Measurements from ENCODE around the gene GPR83.

The GPR83 gene

DNA sequence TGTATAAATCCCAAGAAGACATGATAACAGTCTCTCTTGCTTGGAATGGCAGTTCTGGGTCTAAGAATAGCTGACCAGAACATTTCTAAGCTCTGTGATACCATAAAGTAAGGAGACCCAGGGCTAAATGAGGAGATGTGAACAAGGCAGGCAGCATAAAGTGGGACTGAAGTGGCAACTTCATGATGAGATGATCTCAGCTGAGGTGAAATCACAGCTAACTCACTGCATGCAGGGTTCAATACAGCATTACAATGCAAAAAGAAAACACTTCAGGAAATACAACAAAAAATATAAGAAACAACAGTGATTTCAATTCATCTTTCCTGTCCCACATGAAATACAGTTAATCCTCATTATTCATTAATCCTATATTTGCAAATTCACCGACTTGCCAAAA lies 47.8 kb upstream of the GPR83 start:
- Histone ChIP-seq H3K27me3 (ENCODE audit: insufficient read depth, low read length, poor library complexity, severe bottlenecking) (no peaks in the 10 kb centered on the region), H4K20me1 (ENCODE audit: insufficient read depth, low read length, poor library complexity, severe bottlenecking) (no peaks in the 10 kb centered on the region), H3K4me2 (ENCODE audit: low read depth, low read length, poor library complexity, severe bottlenecking) (no peak overlapping the region), H3K9me3 (ENCODE audit: insufficient read depth, low read depth, low read length) (no peaks in the 10 kb centered on the region), H3K4me3 (ENCODE audit: low read length, poor library complexity, severe bottlenecking) (no peak overlapping the region), H3K9me2 (replicated peaks; ENCODE audit: low read depth, low read length) (no peaks in the 10 kb centered on the region), H3K79me2 (ENCODE audit: insufficient read depth, low read length) (no peaks in the 10 kb centered on the region), H3K4me1 (ENCODE audit: insufficient read depth, low read length, poor library complexity, severe bottlenecking) (no peaks in the 10 kb centered on the region), H3K9ac (ENCODE audit: low read depth, low read length, poor library complexity, severe bottlenecking) (no peak overlapping the region), H3F3A (ENCODE audit: low read depth) (no peaks in the 10 kb centered on the region), H3K36me3 (ENCODE audit: insufficient read depth, low read length) (peaks cover 45% of the 10 kb centered on the region; the same call in 1 of the 2 replicates), H2AFZ (ENCODE audit: low read length) (no peak overlapping the region)
- TF ChIP-seq, protein P1, sequence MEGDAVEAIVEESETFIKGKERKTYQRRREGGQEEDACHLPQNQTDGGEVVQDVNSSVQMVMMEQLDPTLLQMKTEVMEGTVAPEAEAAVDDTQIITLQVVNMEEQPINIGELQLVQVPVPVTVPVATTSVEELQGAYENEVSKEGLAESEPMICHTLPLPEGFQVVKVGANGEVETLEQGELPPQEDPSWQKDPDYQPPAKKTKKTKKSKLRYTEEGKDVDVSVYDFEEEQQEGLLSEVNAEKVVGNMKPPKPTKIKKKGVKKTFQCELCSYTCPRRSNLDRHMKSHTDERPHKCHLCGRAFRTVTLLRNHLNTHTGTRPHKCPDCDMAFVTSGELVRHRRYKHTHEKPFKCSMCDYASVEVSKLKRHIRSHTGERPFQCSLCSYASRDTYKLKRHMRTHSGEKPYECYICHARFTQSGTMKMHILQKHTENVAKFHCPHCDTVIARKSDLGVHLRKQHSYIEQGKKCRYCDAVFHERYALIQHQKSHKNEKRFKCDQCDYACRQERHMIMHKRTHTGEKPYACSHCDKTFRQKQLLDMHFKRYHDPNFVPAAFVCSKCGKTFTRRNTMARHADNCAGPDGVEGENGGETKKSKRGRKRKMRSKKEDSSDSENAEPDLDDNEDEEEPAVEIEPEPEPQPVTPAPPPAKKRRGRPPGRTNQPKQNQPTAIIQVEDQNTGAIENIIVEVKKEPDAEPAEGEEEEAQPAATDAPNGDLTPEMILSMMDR (conservative IDR thresholded peaks at IDR 0.05; ENCODE audit: low read length), result no peak
- TF ChIP-seq EZH2phosphoT487 (IDR thresholded peaks at IDR 0.05; ENCODE audit: borderline replicate concordance), result no peak

DNA sequence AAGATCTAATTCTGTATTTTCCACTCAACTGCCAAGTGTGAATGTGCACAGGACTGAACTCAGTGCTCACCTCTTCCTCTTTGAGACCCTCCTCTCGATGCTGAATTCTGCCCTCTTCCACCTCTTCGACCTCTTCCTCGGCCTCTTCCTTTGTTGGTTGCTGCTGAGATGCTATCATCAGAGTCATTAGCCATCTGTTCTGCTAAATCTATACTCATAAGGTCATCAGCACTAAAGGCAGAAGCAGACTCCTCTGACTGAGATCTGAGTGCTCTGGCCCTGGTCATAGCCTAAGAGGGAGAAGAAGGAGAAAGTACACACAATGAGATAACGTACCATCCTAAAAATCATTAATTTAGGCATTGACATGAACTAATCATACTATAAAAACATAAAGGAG lies 45.9 kb upstream of the GPR83 start:
- TF ChIP-seq, protein P1 (conservative IDR thresholded peaks at IDR 0.05; ENCODE audit: low read length), result no peak
- TF ChIP-seq EZH2phosphoT487 (IDR thresholded peaks at IDR 0.05; ENCODE audit: borderline replicate concordance), result no peak
- no peaks in the 10 kb centered on the region for H3K4me1 ChIP-seq (ENCODE audit: insufficient read depth, low read length, poor library complexity, severe bottlenecking)
- no peak overlapping the region for H3K4me2 ChIP-seq (ENCODE audit: low read depth, low read length, poor library complexity, severe bottlenecking)
- H3F3A ChIP-seq (ENCODE audit: low read depth), result no peaks in the 10 kb centered on the region
- no peak overlapping the region for H2AFZ ChIP-seq (ENCODE audit: low read length)
- no peaks in the 10 kb centered on the region for H3K9me3 ChIP-seq (ENCODE audit: insufficient read depth, low read depth, low read length)
- no peaks in the 10 kb centered on the region for H3K27me3 ChIP-seq (ENCODE audit: insufficient read depth, low read length, poor library complexity, severe bottlenecking)
- H4K20me1 ChIP-seq (ENCODE audit: insufficient read depth, low read length, poor library complexity, severe bottlenecking), result no peaks in the 10 kb centered on the region
- H3K9me2 ChIP-seq (replicated peaks; ENCODE audit: low read depth, low read length), result no peaks in the 10 kb centered on the region
- peaks cover 47% of the 10 kb centered on the region; the same call in 1 of the 2 replicates for H3K36me3 ChIP-seq (ENCODE audit: insufficient read depth, low read length)
- no peak overlapping the region for H3K9ac ChIP-seq (ENCODE audit: low read depth, low read length, poor library complexity, severe bottlenecking)
- H3K79me2 ChIP-seq (ENCODE audit: insufficient read depth, low read length), result no peaks in the 10 kb centered on the region
- H3K4me3 ChIP-seq (ENCODE audit: low read length, poor library complexity, severe bottlenecking), result no peak overlapping the region

DNA sequence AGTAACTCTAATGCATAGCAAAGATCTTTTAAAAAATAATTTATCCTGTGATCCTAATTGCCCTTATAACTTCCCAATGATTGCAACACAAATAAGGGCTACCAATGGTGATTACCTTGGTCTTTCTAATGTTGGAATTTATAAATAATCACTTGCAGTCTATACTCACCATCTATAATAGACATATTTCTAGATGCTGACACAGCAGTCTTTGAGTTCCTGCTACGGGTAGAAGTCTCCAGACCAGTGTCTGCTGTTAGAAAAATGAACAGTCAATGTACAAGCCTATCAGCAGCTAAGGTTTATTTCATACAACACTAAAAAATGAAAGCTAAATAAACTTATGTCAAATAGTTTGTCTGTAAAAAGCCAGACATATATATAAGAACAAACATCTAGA lies 44.4 kb upstream of the GPR83 start:
- no peaks in the 10 kb centered on the region for H3K27me3 ChIP-seq (ENCODE audit: insufficient read depth, low read length, poor library complexity, severe bottlenecking)
- no peak overlapping the region for H2AFZ ChIP-seq (ENCODE audit: low read length)
- peaks cover 47% of the 10 kb centered on the region; the same call in 1 of the 2 replicates for H3K36me3 ChIP-seq (ENCODE audit: insufficient read depth, low read length)
- no peak overlapping the region for H3K4me3 ChIP-seq (ENCODE audit: low read length, poor library complexity, severe bottlenecking)
- no peaks in the 10 kb centered on the region for H3K4me1 ChIP-seq (ENCODE audit: insufficient read depth, low read length, poor library complexity, severe bottlenecking)
- H3K4me2 ChIP-seq (ENCODE audit: low read depth, low read length, poor library complexity, severe bottlenecking), result no peak overlapping the region
- no peak overlapping the region for H3K9ac ChIP-seq (ENCODE audit: low read depth, low read length, poor library complexity, severe bottlenecking)
- no peaks in the 10 kb centered on the region for H3K9me3 ChIP-seq (ENCODE audit: insufficient read depth, low read depth, low read length)
- H3K79me2 ChIP-seq (ENCODE audit: insufficient read depth, low read length), result no peaks in the 10 kb centered on the region
- H4K20me1 ChIP-seq (ENCODE audit: insufficient read depth, low read length, poor library complexity, severe bottlenecking), result no peaks in the 10 kb centered on the region
- no peak for TF ChIP-seq EZH2phosphoT487 (IDR thresholded peaks at IDR 0.05; ENCODE audit: borderline replicate concordance)
- TF ChIP-seq, protein P1 (conservative IDR thresholded peaks at IDR 0.05; ENCODE audit: low read length), result no peak
- no peaks in the 10 kb centered on the region for H3F3A ChIP-seq (ENCODE audit: low read depth)
- H3K9me2 ChIP-seq (replicated peaks; ENCODE audit: low read depth, low read length), result no peaks in the 10 kb centered on the region

Data from Loucy (cell line).